HT1080 (cell line): Measurements from ENCODE around the gene CORO1C. TPM values are rescaled to one million over a fixed set of nuclear protein-coding genes. Genes with fewer than 3 reads are reported as not detected.

Experiments used
- DNase-seq: peaks from one replicate; pipeline ENCODE4 v3.0.0-alpha.2; 2015; ENCODE audit warnings: low read depth
- total RNA-seq: library from RNA; depleted of rRNA; stranded (reverse); fragments of >200 nt; shearing (Covaris generic); gene quantifications from 2 replicates; pipeline ENCODE4 v1.2.3, GENCODE V29; 2014

The CORO1C gene
- total RNA-seq, 1 experiment from 2014 or later = 210 TPM

DNA sequence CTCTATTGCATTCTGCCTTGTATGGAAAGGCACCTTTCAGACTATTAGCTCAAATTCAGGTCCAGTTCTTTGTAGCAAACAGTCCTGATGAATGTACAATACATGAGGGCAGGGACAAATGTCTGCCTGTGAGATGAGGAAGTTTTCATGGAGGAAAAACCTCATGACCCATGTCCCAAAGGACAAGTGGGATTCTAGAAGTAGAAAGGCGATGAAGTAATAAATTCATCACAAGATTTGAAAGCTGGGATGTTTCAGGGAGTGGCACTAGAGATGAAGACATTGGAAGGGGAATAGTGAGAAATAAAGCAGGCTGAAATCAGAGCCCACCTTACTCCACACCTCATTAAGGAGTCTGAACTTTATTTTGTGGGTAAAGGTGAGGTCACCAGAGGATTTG lies 4.2 kb downstream of the CORO1C start:
- DNase-seq = no peak

DNA sequence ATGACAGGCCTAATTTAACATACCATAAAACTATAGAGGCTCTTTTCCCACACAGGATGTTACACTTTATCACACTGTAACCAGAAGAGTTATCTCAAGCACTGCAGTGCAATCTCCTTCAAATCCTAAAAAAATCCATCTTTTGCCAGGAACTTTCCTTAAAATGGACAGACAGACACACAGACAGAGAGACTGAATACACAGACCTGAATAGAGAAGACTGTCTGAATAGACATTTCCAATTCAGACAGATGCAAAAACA lies 6.5 kb downstream of the CORO1C start:
- no peak for DNase-seq

GRCh38 chr12:108724054-108724889 lies 7.0 kb downstream of the CORO1C start:
- peak; percentile 85 for DNase-seq

GRCh38 chr12:108722992-108723766 lies 8.1 kb downstream of the CORO1C start:
- peak; percentile 86 for DNase-seq

- DNase-seq = no peak
Measured at GRCh38 chr12:108722463-108722862, 8.9 kb downstream of the CORO1C start.

DNA sequence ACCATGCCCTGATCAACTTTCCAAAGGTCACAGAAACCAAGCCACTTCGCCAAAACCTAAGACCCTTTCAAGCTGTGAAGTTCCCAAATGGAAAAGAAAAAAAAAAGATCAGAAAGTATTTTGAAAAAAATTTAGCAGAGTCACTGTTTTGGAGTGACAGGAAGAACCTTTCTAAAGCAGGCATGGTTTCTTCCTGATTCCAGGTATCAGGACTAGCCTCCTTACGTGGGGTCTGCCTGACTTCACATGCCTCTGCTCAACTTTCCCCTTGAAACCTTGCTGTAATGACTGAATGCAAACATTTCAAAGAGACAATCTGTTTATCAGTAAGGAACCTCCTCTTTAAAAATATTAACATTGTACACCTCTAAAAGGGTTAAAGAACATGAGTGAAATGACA lies 9.5 kb downstream of the CORO1C start:
- DNase-seq = no peak

GRCh38 chr12:108720757-108721514 lies 10.4 kb downstream of the CORO1C start:
- DNase-seq = peak; percentile 72

DNA sequence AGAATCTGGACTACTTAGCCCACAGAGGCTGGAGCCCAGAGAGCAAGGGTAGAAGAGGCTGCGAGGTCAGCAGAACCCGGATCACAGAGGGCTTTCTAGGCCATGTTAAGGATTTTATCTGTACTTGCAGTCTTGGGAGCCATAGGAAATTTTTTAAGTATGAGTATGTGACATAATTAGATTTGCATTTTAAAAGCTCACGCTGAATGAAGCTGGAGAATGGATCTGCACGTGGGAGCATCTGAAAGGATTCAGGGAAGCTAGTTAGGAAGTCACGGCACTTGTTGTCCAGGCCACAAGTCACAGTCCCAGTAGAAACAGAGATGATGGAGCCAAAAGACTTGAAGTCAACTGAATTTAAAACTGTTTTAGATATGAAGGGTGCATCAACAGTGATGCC lies 14.1 kb downstream of the CORO1C start:
- DNase-seq = no peak

DNA sequence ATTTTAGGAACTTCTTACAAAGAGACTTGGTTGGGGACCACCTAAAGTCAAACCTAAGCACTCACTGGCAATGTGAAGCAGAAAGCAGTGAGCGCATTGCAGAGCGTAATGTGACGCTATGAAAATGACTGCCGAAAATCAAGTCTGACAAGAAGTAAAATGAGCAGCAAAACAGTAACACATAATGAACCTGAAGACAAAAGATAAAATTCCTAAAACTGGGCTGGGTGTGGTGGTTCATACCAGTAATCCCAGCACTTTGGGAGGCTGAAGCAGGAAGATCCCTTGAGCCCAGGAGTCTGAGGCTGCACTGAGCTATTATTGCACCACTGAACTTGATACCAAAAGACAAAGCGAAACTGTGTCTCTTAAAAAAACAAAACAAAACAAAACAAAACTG lies 16.5 kb downstream of the CORO1C start:
- no peak for DNase-seq

DNA sequence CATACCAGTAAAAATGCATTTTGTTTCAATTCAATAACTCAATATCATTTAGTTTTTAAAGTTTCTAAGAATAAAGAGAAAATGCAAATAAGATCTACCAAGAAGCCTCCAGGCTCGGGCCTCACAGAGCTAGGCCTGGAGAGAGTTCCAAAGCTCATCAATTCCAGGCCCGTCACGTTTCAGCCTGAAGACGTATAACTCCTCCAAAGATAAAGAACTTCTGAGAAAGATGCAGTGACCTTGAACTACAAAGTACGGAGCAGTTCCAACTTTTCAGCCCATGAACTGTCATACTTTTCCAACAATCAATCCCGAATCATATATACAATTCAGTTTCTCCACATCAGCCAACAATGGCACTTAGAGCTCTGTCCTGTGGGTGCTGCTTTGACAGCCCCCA lies 17.8 kb downstream of the CORO1C start:
- DNase-seq = no peak

DNA sequence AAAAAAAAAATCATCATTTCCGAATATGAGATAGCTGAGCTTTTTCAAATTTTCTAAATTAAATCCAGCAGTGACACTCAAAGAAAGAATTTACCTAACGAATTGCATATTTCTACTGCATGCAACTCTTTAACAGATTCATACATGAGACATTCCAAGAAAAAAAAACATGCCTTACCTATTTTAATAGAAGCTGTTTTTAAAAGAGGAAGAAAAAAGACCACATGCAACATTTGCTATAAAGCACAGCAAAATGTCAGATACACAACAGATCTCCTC lies 18.5 kb downstream of the CORO1C start:
- no peak for DNase-seq

- DNase-seq = no peak
Measured at GRCh38 chr12:108712165-108712924, 19.0 kb downstream of the CORO1C start.

DNA sequence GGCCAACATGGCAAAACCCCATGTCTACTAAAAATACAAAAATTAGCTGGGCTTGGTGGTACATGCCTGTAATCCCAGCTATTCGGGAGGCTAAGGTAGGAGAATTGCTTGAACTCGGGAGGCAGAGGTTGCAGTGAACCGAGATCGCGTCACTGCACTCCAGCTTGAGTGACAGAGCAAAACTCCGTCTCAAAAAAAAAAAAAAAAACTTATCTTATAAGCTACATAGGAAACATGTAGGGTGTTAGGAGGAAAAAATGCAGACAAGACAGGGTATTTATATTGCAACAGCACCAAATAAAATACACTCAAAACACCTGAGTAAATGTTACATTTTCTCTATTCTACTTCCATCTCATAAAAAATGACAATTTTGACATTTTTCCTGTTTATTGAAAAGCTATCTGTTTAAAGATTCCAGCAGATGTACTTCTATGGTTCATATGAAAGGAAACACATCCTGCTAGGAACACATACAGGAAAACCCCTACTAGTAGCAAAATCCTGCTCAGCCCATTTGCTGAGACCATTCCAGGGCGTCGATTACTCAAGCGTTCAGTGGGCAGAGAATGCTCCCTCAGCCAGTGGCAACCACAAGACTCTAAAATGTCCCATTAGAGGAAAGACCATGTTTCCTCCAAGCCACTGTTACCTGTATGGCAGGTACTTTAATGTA lies 19.7 kb downstream of the CORO1C start:
- no peak for DNase-seq

DNA sequence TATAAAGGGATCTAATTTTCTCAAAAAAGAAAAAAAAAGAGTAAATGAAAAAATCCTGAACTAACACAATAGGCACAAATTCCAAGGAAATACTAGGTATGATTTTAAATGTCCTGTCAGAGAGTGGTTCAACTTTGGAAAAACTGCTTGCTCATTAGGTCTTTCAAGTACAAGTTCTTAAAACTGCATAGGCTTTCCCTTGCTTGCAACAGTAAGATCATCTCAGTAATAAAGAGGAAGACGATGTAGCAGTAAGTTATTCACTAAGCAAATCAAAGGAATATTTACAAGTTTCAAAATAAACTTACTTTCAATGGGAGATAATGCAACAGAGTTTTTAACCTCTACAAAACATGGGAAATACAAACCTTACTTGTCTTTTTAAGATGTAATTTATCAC lies 21.6 kb downstream of the CORO1C start:
- DNase-seq = no peak

- DNase-seq = no peak
Measured at GRCh38 chr12:108704527-108704926, 26.8 kb downstream of the CORO1C start.

- no peak for DNase-seq
Measured at GRCh38 chr12:108702595-108703320, 28.6 kb downstream of the CORO1C start.

GRCh38 chr12:108701779-108702441 lies 29.4 kb downstream of the CORO1C start:
- no peak for DNase-seq

DNA sequence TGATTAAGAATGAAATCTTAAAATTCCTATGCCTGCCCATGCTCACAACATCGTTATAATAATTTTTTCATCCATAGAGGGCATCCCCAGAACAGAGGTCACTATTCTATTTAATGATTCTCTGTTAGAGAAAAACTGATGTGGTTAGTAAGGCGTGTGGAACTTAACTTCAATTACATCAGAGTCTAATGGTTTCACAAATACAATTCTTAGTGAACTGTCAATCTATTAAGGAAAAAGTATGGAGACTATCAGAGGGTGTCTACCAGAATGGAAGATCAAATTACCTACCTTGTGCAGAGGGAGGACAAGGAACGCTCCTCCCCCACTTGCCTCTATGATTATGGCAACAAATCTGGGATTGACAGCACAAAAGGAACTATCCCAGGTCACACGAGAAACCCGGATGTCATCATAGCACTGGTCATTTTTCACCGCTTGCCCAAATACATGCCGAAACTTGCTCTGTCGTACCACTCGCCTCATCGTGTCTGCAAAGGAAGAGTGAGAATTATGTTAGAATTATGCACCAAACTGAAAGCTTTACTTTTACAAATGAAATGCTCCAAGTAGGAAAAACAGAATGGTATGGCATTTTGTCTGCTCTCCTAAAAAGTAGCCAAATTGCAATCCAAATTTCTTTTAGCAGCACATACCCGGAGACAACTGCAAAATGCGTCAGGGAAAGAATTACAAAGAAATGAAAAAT lies 30.3 kb downstream of the CORO1C start:
- no peak for DNase-seq

DNA sequence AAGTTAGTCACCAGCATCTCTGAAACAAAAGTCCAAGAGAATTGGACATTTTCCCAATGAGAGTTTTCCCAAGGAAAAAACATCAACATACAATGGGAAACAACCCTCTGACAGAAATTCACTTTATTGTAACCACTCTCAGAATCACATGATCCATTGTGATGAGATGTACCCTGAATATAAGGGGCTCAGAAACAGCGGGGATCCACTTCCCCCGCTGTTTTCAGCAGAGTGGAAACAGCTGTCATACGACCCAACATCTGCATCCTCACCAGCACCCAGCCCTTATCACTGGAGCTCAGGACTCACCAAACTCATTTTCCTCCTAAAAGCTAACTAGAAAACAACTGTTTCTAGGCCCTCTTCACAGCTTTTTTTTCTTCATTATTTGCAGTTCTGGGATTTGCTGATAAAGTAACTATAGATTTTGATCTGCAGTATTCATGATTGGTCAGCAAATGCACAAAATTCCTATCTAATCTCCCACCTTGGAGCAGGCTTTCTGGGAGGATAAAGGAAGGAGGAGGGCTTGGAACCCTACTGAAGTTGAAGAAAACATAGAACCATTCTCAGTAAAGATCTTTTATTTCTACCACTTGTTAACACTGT lies 31.3 kb downstream of the CORO1C start:
- no peak for DNase-seq
